Ishikawa (cell line): ENCODE data around the gene DHRS7C.

Experiments
- CEBPB ChIP-seq: IDR thresholded peaks from 2 replicates; pipeline ENCODE4 v1.6.1; 2012
- CREB1 ChIP-seq: IDR thresholded peaks from 2 replicates; pipeline ENCODE4 v1.6.1; 2012; ENCODE audit warnings: low read depth
- EGR1 ChIP-seq: IDR thresholded peaks from 2 replicates; pipeline ENCODE4 v1.6.1; 2012
- EP300 ChIP-seq: IDR thresholded peaks from 2 replicates; pipeline ENCODE4 v1.6.1; 2012; ENCODE audit warnings: borderline replicate concordance
- FOXM1 ChIP-seq: IDR thresholded peaks from 2 replicates; pipeline ENCODE4 v1.6.1; 2012; ENCODE audit warnings: low read depth, borderline replicate concordance
- NFIC ChIP-seq: IDR thresholded peaks from 2 replicates; pipeline ENCODE4 v1.6.1; 2012
- RAD21 ChIP-seq: IDR thresholded peaks from 2 replicates; pipeline ENCODE4 v1.6.1; 2012; ENCODE audit warnings: low read depth
- REST ChIP-seq: IDR thresholded peaks from 2 replicates; pipeline ENCODE4 v1.6.1; 2012; ENCODE audit warnings: low read depth, mild to moderate bottlenecking
- TAF1 ChIP-seq: IDR thresholded peaks from 2 replicates; pipeline ENCODE4 v1.6.1; 2012; ENCODE audit warnings: low read depth, mild to moderate bottlenecking
- TCF12 ChIP-seq: IDR thresholded peaks from 2 replicates; pipeline ENCODE4 v1.6.1; 2012; ENCODE audit warnings: low read depth
- TEAD4 ChIP-seq: IDR thresholded peaks from 2 replicates; pipeline ENCODE4 v1.6.1; 2012
- YY1 ChIP-seq: IDR thresholded peaks from 2 replicates; pipeline ENCODE4 v1.6.1; 2012; ENCODE audit warnings: low read depth
- ZBTB7A ChIP-seq: IDR thresholded peaks from 2 replicates; pipeline ENCODE4 v1.6.1; 2012; ENCODE audit warnings: low read depth
- TF ChIP-seq, protein P1 (sequence below): IDR thresholded peaks from 2 replicates; pipeline ENCODE4 v1.6.1; 2012
- TF ChIP-seq, protein P2 (sequence below): IDR thresholded peaks from 2 replicates; pipeline ENCODE4 v1.6.1; 2012

The DHRS7C gene

DNA sequence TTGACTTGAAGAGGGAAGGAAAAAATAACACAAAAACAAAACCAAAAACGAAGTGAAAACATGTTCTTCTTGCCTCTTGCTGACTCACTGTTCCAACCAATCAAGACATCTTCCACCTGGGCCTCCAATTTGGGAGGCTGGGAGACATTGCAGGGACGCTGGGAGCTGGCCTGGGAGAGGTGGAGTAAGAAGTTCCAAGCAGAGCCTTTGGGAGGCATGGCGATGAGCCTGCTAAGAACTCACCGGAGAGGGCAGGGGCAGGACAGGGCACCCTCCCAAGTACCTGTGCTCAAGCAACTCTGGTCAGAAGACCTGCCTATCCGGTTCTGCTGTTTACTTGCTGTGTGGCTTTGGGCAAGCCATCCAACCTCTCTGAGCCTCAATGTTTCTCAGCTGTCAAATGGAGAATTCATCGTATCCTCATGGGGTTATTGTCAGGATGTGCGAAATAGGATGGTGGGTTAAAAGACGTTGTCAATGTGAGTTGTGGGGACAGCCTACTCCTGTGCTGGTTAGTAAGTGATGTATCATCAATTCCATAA, 33.5 kb upstream of the DHRS7C start:
- TF ChIP-seq TAF1 (no peak), REST (no peak), EGR1 (no peak), YY1 (no peak), CREB1 (no peak), TEAD4 (no peak), CEBPB (no peak), EP300 (no peak), TCF12 (no peak), FOXM1 (no peak), RAD21 (no peak), NFIC (no peak), ZBTB7A (no peak)
- TF ChIP-seq, protein P1, sequence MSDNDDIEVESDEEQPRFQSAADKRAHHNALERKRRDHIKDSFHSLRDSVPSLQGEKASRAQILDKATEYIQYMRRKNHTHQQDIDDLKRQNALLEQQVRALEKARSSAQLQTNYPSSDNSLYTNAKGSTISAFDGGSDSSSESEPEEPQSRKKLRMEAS, result no peak

DNA sequence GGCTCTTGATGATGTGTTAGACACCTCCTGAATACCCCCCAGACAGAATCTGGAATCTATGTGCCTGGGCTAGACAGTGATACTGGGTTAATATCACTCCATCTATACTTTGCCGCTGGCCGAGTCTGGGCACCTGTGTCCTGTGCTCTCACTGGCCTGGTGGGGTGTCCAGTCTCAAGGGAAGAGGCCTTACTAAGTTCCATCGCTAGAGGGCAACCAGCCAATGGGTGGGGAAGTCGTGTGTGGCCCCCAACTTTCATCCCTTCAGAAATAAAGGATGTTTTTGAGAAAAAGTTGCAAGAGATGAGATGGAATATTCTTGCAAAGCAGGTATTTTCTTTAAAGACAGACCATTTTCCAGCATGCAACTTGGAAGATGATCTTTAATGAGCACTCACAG, 32.7 kb upstream of the DHRS7C start:
- no peak for TF ChIP-seq TEAD4
- TF ChIP-seq EGR1, result no peak
- TF ChIP-seq, protein P2, sequence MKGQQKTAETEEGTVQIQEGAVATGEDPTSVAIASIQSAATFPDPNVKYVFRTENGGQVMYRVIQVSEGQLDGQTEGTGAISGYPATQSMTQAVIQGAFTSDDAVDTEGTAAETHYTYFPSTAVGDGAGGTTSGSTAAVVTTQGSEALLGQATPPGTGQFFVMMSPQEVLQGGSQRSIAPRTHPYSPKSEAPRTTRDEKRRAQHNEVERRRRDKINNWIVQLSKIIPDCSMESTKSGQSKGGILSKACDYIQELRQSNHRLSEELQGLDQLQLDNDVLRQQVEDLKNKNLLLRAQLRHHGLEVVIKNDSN, result no peak
- no peak for TF ChIP-seq REST
- TF ChIP-seq FOXM1, result no peak
- TF ChIP-seq TAF1, result no peak
- TF ChIP-seq TCF12, result no peak
- TF ChIP-seq NFIC, result no peak

DNA sequence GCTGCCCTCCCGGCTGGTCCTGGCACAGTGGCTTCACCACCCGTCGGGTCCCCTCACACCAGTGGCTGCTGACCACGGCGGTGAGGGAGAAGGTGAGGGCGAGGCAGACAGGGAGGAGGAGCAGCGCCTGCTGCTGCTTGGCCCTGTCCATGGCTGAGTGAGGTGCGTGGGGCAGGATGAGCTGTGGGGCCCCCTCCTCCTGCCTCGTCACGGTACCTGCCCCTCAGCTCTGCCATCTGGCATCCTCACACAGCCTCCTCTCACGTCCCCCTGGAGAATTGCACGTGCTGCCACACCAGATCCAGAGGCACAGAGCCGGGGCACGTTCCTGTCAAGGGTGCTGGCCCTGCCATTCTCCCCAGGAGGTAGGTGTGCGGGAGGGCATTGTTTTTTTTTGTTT, 30.5 kb upstream of the DHRS7C start, which contains the start of gene GSG1L2:
Gene GSG1L2 (minus strand): TSS at position 159 of the 400 bp plus-strand sequence. CDS start 8 bp downstream, at position 151.
- no peak for TF ChIP-seq REST
- TF ChIP-seq EP300, result no peak
- no peak for TF ChIP-seq YY1
- TF ChIP-seq TEAD4, result no peak
- TF ChIP-seq, protein P1, result no peak
- no peak for TF ChIP-seq TCF12
- TF ChIP-seq CEBPB, result no peak
- TF ChIP-seq TAF1, result no peak
- no peak for TF ChIP-seq EGR1
- TF ChIP-seq FOXM1, result no peak
- no peak for TF ChIP-seq NFIC
- TF ChIP-seq ZBTB7A, result no peak
- TF ChIP-seq RAD21, result no peak
- no peak for TF ChIP-seq CREB1
- TF ChIP-seq, protein P2, result no peak

GRCh38 chr17:9820448-9820847, 29.1 kb upstream of the DHRS7C start:
- TF ChIP-seq FOXM1, result no peak
- TF ChIP-seq, protein P2, result no peak
- TF ChIP-seq EGR1, result no peak
- no peak for TF ChIP-seq NFIC
- TF ChIP-seq CEBPB, result no peak
- no peak for TF ChIP-seq CREB1
- TF ChIP-seq YY1, result no peak
- TF ChIP-seq, protein P1, result no peak
- TF ChIP-seq TEAD4, result no peak
- TF ChIP-seq ZBTB7A, result no peak
